AML-193 (cell line): ENCODE data around the gene B2M.
"Not testable (repeated sequence)": the region's sequence is repeated elsewhere in the genome, so short reads cannot be mapped to it uniquely, and the experiment has no call there.

Source experiments
- DNase-seq, 2 experiments: peaks; one replicate each; lab custom pipeline; 2025; lab: John Stamatoyannopoulos, UW

The B2M gene

DNA sequence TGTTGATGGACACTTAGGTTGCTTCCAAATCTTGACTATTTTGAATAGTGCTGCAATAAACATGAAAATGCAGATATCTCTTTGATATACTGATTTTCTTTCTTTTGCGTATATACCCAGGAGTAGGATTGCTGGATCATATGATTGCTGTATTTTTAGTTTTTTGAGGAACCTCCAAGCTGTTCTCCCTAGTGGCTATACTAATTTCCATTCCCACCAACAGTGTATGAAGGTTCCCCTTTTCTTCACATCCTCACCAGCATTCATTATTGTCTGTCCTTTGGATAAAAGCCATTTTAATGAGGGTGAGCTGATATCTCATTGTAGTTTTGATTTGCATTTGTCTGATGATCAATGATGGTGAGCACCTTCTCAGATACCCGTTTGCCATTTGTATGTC, 12.7 kb upstream of the B2M start:
- peak; percentile 11 to 18 for DNase-seq

- DNase-seq = not testable (repeated sequence)
Observed at GRCh38 chr15:44700676-44701075, 10.6 kb upstream of the B2M start.

- no peak for DNase-seq
Observed at GRCh38 chr15:44705986-44706385, 5.3 kb upstream of the B2M start.

DNA sequence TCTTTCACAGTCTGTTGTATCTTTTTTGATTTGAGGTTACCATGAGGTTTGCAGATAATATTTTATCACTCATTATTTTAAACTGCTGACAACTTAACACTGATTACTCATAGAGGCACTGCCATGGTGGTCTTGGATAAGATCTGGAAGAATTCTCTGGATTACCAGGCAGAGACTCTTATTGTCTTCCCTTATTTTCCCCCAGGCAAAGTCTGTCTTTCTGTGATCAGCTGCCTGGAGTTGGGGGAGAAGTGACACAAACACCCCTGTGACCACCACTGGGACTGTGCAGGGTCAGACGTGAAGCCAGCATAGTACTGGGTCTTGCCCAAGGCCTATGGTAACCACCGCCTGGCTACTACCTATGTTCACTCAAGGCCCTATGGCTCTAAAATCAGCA, 4.9 kb upstream of the B2M start:
- DNase-seq = no peak

GRCh38 chr15:44706946-44707636, 4.2 kb upstream of the B2M start:
- DNase-seq = no peak

DNA sequence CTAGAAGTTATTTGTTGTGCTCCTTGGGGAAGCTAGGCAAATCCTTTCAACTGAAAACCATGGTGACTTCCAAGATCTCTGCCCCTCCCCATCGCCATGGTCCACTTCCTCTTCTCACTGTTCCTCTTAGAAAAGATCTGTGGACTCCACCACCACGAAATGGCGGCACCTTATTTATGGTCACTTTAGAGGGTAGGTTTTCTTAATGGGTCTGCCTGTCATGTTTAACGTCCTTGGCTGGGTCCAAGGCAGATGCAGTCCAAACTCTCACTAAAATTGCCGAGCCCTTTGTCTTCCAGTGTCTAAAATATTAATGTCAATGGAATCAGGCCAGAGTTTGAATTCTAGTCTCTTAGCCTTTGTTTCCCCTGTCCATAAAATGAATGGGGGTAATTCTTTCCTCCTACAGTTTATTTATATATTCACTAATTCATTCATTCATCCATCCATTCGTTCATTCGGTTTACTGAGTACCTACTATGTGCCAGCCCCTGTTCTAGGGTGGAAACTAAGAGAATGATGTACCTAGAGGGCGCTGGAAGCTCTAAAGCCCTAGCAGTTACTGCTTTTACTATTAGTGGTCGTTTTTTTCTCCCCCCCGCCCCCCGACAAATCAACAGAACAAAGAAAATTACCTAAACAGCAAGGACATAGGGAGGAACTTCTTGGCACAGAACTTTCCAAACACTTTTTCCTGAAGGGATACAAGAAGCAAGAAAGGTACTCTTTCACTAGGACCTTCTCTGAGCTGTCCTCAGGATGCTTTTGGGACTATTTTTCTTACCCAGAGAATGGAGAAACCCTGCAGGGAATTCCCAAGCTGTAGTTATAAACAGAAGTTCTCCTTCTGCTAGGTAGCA, 851 bp upstream of the B2M start:
- DNase-seq = peak; percentile 75

DNA sequence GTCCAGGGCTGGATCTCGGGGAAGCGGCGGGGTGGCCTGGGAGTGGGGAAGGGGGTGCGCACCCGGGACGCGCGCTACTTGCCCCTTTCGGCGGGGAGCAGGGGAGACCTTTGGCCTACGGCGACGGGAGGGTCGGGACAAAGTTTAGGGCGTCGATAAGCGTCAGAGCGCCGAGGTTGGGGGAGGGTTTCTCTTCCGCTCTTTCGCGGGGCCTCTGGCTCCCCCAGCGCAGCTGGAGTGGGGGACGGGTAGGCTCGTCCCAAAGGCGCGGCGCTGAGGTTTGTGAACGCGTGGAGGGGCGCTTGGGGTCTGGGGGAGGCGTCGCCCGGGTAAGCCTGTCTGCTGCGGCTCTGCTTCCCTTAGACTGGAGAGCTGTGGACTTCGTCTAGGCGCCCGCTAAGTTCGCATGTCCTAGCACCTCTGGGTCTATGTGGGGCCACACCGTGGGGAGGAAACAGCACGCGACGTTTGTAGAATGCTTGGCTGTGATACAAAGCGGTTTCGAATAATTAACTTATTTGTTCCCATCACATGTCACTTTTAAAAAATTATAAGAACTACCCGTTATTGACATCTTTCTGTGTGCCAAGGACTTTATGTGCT, 527 bp downstream of the B2M start:
- peak in 1 of 2 experiments; percentile 14 for DNase-seq

DNA sequence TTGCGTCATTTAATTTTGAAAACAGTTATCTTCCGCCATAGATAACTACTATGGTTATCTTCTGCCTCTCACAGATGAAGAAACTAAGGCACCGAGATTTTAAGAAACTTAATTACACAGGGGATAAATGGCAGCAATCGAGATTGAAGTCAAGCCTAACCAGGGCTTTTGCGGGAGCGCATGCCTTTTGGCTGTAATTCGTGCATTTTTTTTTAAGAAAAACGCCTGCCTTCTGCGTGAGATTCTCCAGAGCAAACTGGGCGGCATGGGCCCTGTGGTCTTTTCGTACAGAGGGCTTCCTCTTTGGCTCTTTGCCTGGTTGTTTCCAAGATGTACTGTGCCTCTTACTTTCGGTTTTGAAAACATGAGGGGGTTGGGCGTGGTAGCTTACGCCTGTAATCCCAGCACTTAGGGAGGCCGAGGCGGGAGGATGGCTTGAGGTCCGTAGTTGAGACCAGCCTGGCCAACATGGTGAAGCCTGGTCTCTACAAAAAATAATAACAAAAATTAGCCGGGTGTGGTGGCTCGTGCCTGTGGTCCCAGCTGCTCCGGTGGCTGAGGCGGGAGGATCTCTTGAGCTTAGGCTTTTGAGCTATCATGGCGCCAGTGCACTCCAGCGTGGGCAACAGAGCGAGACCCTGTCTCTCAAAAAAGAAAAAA, 1.2 kb downstream of the B2M start:
- DNase-seq = peak; percentile 77 to 82

DNA sequence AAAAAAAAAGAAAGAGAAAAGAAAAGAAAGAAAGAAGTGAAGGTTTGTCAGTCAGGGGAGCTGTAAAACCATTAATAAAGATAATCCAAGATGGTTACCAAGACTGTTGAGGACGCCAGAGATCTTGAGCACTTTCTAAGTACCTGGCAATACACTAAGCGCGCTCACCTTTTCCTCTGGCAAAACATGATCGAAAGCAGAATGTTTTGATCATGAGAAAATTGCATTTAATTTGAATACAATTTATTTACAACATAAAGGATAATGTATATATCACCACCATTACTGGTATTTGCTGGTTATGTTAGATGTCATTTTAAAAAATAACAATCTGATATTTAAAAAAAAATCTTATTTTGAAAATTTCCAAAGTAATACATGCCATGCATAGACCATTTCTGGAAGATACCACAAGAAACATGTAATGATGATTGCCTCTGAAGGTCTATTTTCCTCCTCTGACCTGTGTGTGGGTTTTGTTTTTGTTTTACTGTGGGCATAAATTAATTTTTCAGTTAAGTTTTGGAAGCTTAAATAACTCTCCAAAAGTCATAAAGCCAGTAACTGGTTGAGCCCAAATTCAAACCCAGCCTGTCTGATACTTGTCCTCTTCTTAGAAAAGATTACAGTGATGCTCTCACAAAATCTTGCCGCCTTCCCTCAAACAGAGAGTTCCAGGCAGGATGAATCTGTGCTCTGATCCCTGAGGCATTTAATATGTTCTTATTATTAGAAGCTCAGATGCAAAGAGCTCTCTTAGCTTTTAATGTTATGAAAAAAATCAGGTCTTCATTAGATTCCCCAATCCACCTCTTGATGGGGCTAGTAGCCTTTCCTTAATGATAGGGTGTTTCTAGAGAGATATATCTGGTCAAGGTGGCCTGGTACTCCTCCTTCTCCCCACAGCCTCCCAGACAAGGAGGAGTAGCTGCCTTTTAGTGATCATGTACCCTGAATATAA, 2.0 kb downstream of the B2M start:
- peak; percentile 23 to 24 for DNase-seq

DNA sequence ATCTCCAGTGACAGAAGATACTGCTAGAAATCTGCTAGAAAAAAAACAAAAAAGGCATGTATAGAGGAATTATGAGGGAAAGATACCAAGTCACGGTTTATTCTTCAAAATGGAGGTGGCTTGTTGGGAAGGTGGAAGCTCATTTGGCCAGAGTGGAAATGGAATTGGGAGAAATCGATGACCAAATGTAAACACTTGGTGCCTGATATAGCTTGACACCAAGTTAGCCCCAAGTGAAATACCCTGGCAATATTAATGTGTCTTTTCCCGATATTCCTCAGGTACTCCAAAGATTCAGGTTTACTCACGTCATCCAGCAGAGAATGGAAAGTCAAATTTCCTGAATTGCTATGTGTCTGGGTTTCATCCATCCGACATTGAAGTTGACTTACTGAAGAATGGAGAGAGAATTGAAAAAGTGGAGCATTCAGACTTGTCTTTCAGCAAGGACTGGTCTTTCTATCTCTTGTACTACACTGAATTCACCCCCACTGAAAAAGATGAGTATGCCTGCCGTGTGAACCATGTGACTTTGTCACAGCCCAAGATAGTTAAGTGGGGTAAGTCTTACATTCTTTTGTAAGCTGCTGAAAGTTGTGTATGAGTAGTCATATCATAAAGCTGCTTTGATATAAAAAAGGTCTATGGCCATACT, 4.0 kb downstream of the B2M start:
- DNase-seq = no peak

- no peak for DNase-seq
Observed at GRCh38 chr15:44715797-44716334, 4.5 kb downstream of the B2M start.

- no peak for DNase-seq
Observed at GRCh38 chr15:44716983-44717602, 5.8 kb downstream of the B2M start.

GRCh38 chr15:44718180-44718926, 7.0 kb downstream of the B2M start:
- no peak for DNase-seq

DNA sequence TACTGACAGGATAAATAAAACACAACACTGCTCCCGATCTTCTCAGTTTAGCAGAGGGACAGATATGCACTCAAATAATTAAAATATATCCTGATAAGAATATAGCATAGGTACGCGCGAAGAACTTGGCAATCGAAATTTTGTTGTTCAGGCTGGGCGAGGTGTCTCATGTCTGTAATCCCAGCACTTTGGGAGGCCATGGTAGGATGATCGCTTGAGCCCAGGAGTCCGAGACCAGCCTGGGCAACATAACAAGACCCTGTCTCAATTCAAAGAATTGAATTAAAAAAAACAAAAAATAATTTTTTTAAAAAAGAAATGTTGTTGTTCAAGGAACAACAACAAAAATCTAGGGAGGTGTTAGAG, 7.6 kb downstream of the B2M start:
- no peak for DNase-seq

GRCh38 chr15:44719293-44719999, 8.1 kb downstream of the B2M start:
- DNase-seq = peak; percentile 20 to 24

GRCh38 chr15:44720000-44720435, 8.7 kb downstream of the B2M start:
- not testable (repeated sequence) for DNase-seq

- no peak for DNase-seq
Observed at GRCh38 chr15:44720460-44721176, 9.3 kb downstream of the B2M start.

- DNase-seq = no peak
Observed at GRCh38 chr15:44722011-44722410, 10.7 kb downstream of the B2M start.
